Neural cell (in vitro differentiated cells): Measurements from ENCODE around the gene DCUN1D3. TPM values are rescaled to one million over a fixed set of nuclear protein-coding genes. Genes with fewer than 3 reads are reported as not detected.

Experiments
- H2AFZ ChIP-seq: fragments of 200-600, 300-800 bp; sonication (generic), shearing (Covaris generic); 2 replicates; pipeline ENCODE4 v1.6.0; 2014; ENCODE audit warnings: low read depth, mild to moderate bottlenecking, antibody characterized with exemption, low read length, moderate library complexity
- H3F3A ChIP-seq: fragments of 200-600 bp; shearing (Covaris generic); 2 replicates; pipeline ENCODE4 v1.6.1; 2016; ENCODE audit warnings: mild to moderate bottlenecking, moderate library complexity, mixed read lengths, antibody characterized with exemption, low read length; ENCODE audit not compliant: insufficient read depth, poor library complexity, severe bottlenecking
- H3K27ac ChIP-seq: fragments of 200-600, 300-800 bp; sonication (generic), shearing (Covaris generic); 2 replicates; pipeline ENCODE4 v1.5.1; 2014; ENCODE audit warnings: mild to moderate bottlenecking, low read length, moderate library complexity
- H3K27me3 ChIP-seq: fragments of 300-800, 200-600 bp; sonication (generic), shearing (Covaris generic); 2 replicates; pipeline ENCODE4 v1.6.0; 2014; ENCODE audit warnings: mild to moderate bottlenecking, low read depth, low read length, moderate library complexity; ENCODE audit not compliant: insufficient read depth
- H3K36me3 ChIP-seq: fragments of 300-800, 200-600 bp; sonication (generic), shearing (Covaris generic); 2 replicates; pipeline ENCODE4 v1.5.1; 2014; ENCODE audit warnings: mild to moderate bottlenecking, antibody characterized with exemption, low read length, moderate library complexity; ENCODE audit not compliant: insufficient read depth
- H3K4me2 ChIP-seq: fragments of 300-800, 200-600 bp; sonication (generic), shearing (Covaris generic); 2 replicates; pipeline ENCODE4 v1.6.0; 2014; ENCODE audit warnings: mild to moderate bottlenecking, low read length
- H3K4me3 ChIP-seq: fragments of 300-800, 200-600 bp; sonication (generic), shearing (Covaris generic); 2 replicates; pipeline ENCODE4 v1.5.1; 2014; ENCODE audit warnings: mild to moderate bottlenecking, low read length, moderate library complexity
- H3K79me2 ChIP-seq: fragments of 200-600 bp; shearing (Covaris generic); replicated peaks from 2 replicates; pipeline ENCODE4 v1.6.0; 2014; ENCODE audit warnings: mild to moderate bottlenecking, low read length, moderate library complexity; ENCODE audit not compliant: insufficient read depth
- H3K9ac ChIP-seq: fragments of 300-800, 200-600 bp; sonication (generic), shearing (Covaris generic); 2 replicates; pipeline ENCODE4 v1.6.1; 2016; ENCODE audit warnings: mild to moderate bottlenecking, low read length, mixed read lengths
- H3K9me2 ChIP-seq: fragments of 200-600 bp; shearing (Covaris generic); 2 replicates; pipeline ENCODE4 v1.6.1; 2016; ENCODE audit warnings: mild to moderate bottlenecking, low read length, mixed read lengths; ENCODE audit not compliant: insufficient read depth
- H3K9me3 ChIP-seq: fragments of 200-600, 300-800 bp; sonication (generic), shearing (Covaris generic); 2 replicates; pipeline ENCODE4 v1.6.1; 2016; ENCODE audit warnings: mild to moderate bottlenecking, mixed run types, low read length, moderate library complexity, mixed read lengths
- H4K20me1 ChIP-seq: fragments of 200-600 bp; shearing (Covaris generic); 2 replicates; pipeline ENCODE4 v1.6.1; 2016; ENCODE audit warnings: mild to moderate bottlenecking, mixed run types; ENCODE audit not compliant: insufficient read depth
- CTCF ChIP-seq: fragments of 450-650 bp; IDR thresholded peaks from 2 replicates; pipeline ENCODE4 v1.5.1; 2014; ENCODE audit warnings: antibody characterized with exemption, mild to moderate bottlenecking, moderate library complexity; ENCODE audit not compliant: poor library complexity, severe bottlenecking
- EP300 ChIP-seq: fragments of 450-650 bp; conservative IDR thresholded peaks from 2 replicates; pipeline ENCODE4 v1.6.1; 2014; ENCODE audit warnings: antibody characterized with exemption, mild to moderate bottlenecking, moderate library complexity; ENCODE audit not compliant: poor library complexity, severe bottlenecking
- EZH2 ChIP-seq: fragments of 200-600, 300-800 bp; shearing (Covaris generic), sonication (generic); IDR thresholded peaks from 2 replicates; pipeline ENCODE4 v1.6.1; 2014; ENCODE audit warnings: antibody characterized with exemption, low read length, borderline replicate concordance, mild to moderate bottlenecking; ENCODE audit not compliant: insufficient read depth, poor library complexity, severe bottlenecking
- MXI1 ChIP-seq: fragments of 450-650 bp; conservative IDR thresholded peaks from 2 replicates; pipeline ENCODE4 v1.6.1; 2014; ENCODE audit warnings: antibody characterized with exemption, mild to moderate bottlenecking; ENCODE audit not compliant: poor library complexity, severe bottlenecking
- RAD21 ChIP-seq: fragments of 450-650 bp; conservative IDR thresholded peaks from 2 replicates; pipeline ENCODE4 v1.6.1; 2014; ENCODE audit warnings: antibody characterized with exemption, mild to moderate bottlenecking, moderate library complexity
- REST ChIP-seq: IDR thresholded peaks from 2 replicates; pipeline ENCODE4 v1.6.1; 2012; ENCODE audit warnings: borderline replicate concordance
- SMC3 ChIP-seq: fragments of 450-650 bp; conservative IDR thresholded peaks from 2 replicates; pipeline ENCODE4 v1.6.1; 2014; ENCODE audit warnings: antibody characterized with exemption, mild to moderate bottlenecking, moderate library complexity; ENCODE audit not compliant: poor library complexity
- TAF1 ChIP-seq: IDR thresholded peaks from 2 replicates; pipeline ENCODE4 v1.6.1; 2012; ENCODE audit warnings: low read depth
- polyA plus RNA-seq: library from polyadenylated mRNA; depleted of rRNA; stranded (reverse); fragments of >200 nt; gene quantifications from 2 replicates; pipeline ENCODE4 v1.2.3, GENCODE V29; 2014

The DCUN1D3 gene
- polyA plus RNA-seq, 1 donor from 2014 or later, result 9.2 TPM

GRCh38 chr16:20867585-20867984 lies 32.6 kb downstream of the DCUN1D3 start:
- Histone ChIP-seq H3K79me2 (peaks cover 16% of the 10 kb centered on the region), H3K4me3 (no peak overlapping the region)

GRCh38 chr16:20866801-20867200 lies 33.4 kb downstream of the DCUN1D3 start:
- Histone ChIP-seq H3K79me2 (peaks cover 16% of the 10 kb centered on the region), H3K9me2 (no peaks in the 10 kb centered on the region), H3K27me3 (no peaks in the 10 kb centered on the region), H2AFZ (no peak overlapping the region), H3K4me2 (no peak overlapping the region), H3F3A (no peaks in the 10 kb centered on the region), H4K20me1 (no peaks in the 10 kb centered on the region), H3K4me3 (no peak overlapping the region), H3K9me3 (no peaks in the 10 kb centered on the region), H3K27ac (no peak overlapping the region), H3K9ac (no peak overlapping the region), H3K36me3 (no peaks in the 10 kb centered on the region)
- TF ChIP-seq REST (no peak), TAF1 (no peak)

More at GRCh38 chr16:20867585-20867984, 32.6 kb downstream of the DCUN1D3 start:
- Histone ChIP-seq H3K9me3 (no peaks in the 10 kb centered on the region), H3F3A (no peaks in the 10 kb centered on the region), H3K27me3 (no peaks in the 10 kb centered on the region), H2AFZ (no peak overlapping the region), H3K9ac (no peak overlapping the region), H3K36me3 (no peaks in the 10 kb centered on the region), H3K4me2 (no peak overlapping the region), H3K9me2 (no peaks in the 10 kb centered on the region), H3K27ac (no peak overlapping the region), H4K20me1 (no peaks in the 10 kb centered on the region)
- TF ChIP-seq SMC3, result no peak
- TF ChIP-seq EP300, result no peak
- no peak for TF ChIP-seq MXI1
- no peak for TF ChIP-seq EZH2
- TF ChIP-seq TAF1, result no peak
- no peak for TF ChIP-seq CTCF
- no peak for TF ChIP-seq RAD21
- no peak for TF ChIP-seq REST
